CD1c-positive myeloid dendritic cell (primary cell): Measurements from ENCODE around the gene LINC00237.

ENCODE experiments used
- DNase-seq: peaks from one replicate; pipeline ENCODE4 v3.0.0-alpha.2; 2016; ENCODE audit errors: extremely low spot score

Gene LINC00237

DNA sequence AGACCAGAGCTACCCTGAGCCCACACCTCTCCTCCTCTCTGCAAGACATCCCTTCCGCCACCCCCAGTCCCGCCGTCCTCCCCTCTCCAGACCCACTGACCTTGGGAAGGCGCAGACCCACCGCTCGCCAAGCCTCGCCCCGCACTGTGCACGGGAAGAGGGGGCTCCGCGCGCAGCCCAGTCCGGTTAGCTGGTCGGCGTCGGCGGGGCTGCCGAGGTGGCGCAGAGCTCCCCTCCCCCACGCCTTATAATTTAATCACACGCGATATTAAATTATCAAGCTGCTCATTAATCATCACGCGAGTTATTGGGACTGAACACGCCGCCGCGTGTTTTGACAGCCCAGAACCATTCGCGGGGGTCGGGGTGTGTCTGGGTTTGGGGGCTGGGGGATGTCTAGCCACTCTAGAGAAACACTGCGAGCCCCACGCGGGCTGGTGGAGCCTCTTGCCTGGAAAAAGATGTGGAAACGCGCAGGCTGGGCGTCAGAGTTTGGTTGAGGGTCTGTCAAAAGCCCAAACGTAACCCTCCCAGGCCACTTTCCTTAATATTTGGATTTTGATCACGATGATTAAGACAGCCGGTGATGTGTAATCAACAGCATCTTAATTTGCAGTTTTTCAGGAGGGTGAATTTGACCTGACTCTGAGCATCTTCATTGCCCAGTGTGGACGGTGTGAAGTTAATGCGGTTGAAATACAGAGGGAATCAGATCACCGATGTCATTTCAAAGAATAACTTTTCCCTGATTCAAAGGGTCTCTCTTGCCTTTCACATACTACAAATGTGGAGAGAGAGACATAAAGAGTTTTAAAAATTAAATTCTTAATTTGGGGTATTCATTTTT lies at the start of gene LINC00237:
LINC00237 (minus strand) TSS at position 188 of the 847 bp plus-strand sequence.
- DNase-seq = no peak

DNA sequence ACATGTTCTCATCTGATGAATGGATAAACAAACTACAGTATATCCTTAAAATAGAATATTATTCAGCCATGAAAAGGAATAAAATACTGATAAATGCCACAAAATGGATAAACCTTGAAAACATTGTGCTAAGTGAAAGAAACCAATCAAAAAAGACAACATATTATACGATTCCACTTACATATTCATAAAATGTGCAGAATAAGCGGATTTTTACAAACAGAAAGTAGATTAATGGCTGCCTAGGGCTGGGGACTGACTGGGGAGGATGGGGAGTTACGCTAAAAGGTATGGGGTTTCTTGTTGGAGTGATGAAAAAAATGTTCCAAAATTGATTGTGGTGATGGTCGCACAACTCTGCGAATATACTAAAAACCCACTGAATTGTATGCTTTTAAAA lies 49.1 kb upstream of the LINC00237 start:
- no peak for DNase-seq

- DNase-seq = no peak
These were observed 48.5 kb upstream of the LINC00237 start for GRCh38 chr20:21154692-21155091.

DNA sequence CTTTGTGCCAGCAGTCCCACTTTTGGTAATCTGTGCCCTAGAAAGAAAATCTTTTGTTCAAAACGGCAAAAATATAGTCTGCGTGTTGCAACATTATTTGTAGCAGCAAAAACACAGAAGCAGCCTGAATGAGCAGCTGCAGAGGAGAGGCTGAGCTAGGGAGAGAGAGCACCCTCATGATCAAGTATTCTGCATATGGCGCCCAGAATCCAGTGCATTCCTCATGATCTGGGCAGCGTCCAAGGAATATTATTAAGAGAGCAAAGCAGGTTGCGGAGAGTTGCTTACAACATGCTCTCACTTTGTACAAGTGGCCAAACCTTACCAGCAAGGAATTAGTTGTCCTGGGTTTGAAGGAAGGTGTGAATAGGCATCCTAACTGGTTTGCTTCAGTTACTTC lies 45.6 kb upstream of the LINC00237 start:
- no peak for DNase-seq

DNA sequence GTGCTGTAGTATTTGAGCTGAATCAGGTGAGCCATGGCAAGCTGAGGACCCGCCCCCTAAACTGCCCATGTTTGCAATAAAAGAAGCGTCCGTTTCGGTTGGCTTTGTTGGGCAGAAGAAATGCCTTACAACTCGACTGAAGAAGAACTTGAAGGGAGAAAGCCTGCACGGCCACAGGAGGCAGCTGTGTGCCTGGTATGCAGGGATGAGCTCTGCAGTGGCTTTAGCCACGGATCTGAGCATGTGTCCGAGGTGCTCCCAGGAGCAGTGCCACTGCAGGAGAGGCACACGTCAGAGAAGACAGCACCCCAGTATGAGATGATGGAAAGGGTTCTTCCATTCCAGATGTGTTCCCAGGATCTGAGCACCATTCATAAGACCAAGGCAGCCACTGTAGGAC lies 43.2 kb upstream of the LINC00237 start:
- DNase-seq = no peak

GRCh38 chr20:21147593-21147992 lies 41.4 kb upstream of the LINC00237 start:
- no peak for DNase-seq

DNA sequence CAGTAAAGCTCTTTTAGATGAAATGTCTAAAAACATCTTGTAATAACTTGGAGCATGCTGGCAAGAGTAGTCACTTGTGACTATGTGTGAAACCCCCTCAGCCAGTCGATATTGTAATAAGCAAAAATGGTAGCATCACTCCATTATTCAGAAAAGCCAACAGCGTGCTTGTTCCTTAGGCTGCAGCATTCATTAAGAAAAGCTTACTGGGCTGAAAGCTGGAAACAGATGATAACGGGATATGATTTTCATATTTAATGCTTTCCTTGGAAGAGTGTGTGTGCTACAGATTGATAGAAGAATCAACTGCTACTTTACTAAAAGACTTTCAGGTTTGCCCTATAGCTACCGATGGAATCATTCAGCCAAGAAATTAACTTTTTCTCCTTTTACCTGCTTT lies 40.1 kb upstream of the LINC00237 start:
- no peak for DNase-seq

DNA sequence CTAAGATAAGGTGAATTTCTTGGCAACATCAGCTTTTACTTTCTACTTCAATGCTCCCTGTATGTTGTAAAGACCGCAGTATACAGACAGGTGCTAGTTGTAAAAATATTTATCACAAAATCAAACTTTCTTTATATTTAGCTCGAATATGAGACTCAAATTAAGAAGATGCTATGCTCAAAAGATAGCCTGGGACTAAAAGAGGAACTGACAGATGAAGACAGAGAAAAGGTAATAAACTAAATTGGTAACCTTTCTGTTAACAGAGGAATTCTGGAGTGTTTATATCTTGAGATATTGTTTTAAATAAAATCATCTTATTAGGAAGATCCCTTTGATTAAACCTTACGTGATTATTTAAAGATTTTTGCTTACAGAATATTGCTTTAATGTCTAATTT lies 39.3 kb upstream of the LINC00237 start:
- no peak for DNase-seq

GRCh38 chr20:21143194-21143890 lies 37.2 kb upstream of the LINC00237 start:
- DNase-seq = no peak

DNA sequence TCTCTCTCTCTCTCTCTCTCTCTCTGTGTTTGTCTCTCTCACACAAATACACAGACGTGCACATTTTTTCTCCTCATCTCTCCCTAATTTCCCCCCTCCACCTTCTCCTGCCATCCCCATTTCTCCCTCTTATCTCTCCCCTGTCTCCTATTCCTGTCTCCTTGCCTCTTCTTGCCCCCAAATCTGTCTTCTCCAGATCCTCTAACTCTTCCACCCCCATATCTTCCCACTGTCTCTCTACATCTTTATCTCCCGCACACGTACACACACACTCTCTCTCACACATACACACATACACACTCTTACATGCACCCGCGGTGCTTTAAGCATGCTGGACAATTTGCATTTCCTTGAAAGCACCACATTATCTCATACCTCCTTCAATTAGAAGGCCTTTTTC lies 35.7 kb upstream of the LINC00237 start:
- DNase-seq = no peak

GRCh38 chr20:21139881-21140566 lies 33.9 kb upstream of the LINC00237 start:
- DNase-seq = no peak

DNA sequence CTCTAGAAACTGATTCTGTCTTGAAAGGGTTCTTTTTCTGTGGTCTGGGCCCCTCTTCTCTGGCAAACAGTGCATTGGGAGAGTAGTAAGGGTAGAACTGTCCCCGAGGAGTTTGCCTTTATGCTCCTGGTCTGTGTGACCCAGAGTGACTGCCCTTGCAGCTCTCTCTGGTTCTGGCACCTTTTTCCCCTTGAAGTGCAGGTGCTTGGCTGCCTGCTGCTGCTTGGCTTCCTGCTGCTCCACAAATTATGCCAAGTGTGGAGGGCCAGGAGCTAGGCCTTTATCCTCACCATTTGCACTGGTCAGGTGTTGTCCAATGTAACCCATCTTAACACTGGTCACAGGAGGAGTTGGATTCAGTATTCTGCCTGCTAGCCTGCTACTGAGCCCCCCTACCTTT lies 30.9 kb upstream of the LINC00237 start:
- DNase-seq = no peak

- no peak for DNase-seq
These were observed 30.0 kb upstream of the LINC00237 start for GRCh38 chr20:21136015-21136732.

GRCh38 chr20:21134883-21135493 lies 28.8 kb upstream of the LINC00237 start:
- no peak for DNase-seq

GRCh38 chr20:21133917-21134622 lies 27.9 kb upstream of the LINC00237 start:
- DNase-seq = no peak

- DNase-seq = no peak
These were observed 27.2 kb upstream of the LINC00237 start for GRCh38 chr20:21133404-21133803.

DNA sequence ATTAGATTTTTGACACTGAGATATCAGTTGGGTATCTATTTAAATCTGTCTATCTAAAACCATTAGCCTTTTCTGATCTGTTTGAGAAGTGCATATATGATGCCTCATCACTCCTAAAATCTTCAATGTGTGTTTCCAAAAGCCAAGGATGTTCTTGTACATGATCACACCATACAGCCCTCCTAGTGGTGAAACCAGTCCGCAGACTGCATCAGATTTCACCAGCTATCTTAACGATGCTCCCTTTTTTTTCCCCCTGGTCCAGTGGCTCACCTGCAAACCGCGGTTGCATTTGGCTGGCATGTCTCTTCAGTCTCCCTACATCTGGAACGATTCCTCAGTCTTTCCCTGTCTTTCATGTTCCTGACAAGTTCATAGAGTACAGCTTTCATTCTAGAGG lies 23.7 kb upstream of the LINC00237 start:
- no peak for DNase-seq

- DNase-seq = no peak
These were observed 21.2 kb upstream of the LINC00237 start for GRCh38 chr20:21127201-21127981.

- DNase-seq = no peak
These were observed 20.4 kb upstream of the LINC00237 start for GRCh38 chr20:21126581-21126870.

- DNase-seq = peak; percentile 97
These were observed 19.9 kb upstream of the LINC00237 start, which contains the start of gene KIZ for GRCh38 chr20:21125849-21126580. Gene KIZ (plus strand): TSS chr20:21126082. CDS start chr20:21126116, 34 bp downstream.
